Cardiac muscle cell (in vitro differentiated cells and primary cell): ENCODE data around the gene MYOZ1. TPM values are rescaled to one million over a fixed set of nuclear protein-coding genes. Genes with fewer than 3 reads are reported as not detected.

Experiments
- DNase-seq, 2 donors: peaks; one replicate each; pipeline versions ENCODE4 v3.0.0 to v3.0.0-alpha.2; 2010 to 2017; ENCODE audit warnings: low read depth in 1 of 2, low spot score in 1 of 2
- H3K27ac ChIP-seq: fragments of 200-600 bp; sonication (generic); 2 replicates; pipeline ENCODE4 v1.5.1; 2016
- H3K27me3 ChIP-seq: fragments of 200-600 bp; sonication (generic); 2 replicates; pipeline ENCODE4 v1.6.0; 2016; ENCODE audit warnings: control low read depth
- H3K36me3 ChIP-seq: fragments of 200-600 bp; sonication (generic); 2 replicates; pipeline ENCODE4 v1.5.1; 2016; ENCODE audit warnings: control low read depth
- H3K4me1 ChIP-seq: fragments of 200-600 bp; sonication (generic); 2 replicates; pipeline ENCODE4 v1.8.1; 2017; ENCODE audit warnings: low read depth, mild to moderate bottlenecking, mixed run types
- H3K4me3 ChIP-seq: fragments of 200-600 bp; sonication (generic); 2 replicates; pipeline ENCODE4 v1.5.1; 2016; ENCODE audit warnings: mild to moderate bottlenecking
- H3K9me3 ChIP-seq: fragments of 200-600 bp; sonication (generic); 2 replicates; pipeline ENCODE4 v1.5.1; 2017; ENCODE audit warnings: low read depth, mild to moderate bottlenecking, control low read depth
- CTCF ChIP-seq: IDR thresholded peaks from 2 replicates; pipeline ENCODE4 v1.5.1; 2012; ENCODE audit warnings: low read depth, mild to moderate bottlenecking, low read length
- polyA plus RNA-seq: library from polyadenylated mRNA; unstranded; fragments of >200 nt; fragmentation: Nextera tagmentation; extraction: Ambion mirVana; gene quantifications from 2 replicates; pipeline ENCODE4 v1.2.1, GENCODE V29; 2016
- total RNA-seq: library from RNA; depleted of rRNA; stranded (reverse); fragments of >200 nt; gene quantifications from 2 replicates; pipeline ENCODE4 v1.2.3, GENCODE V29; 2016

The MYOZ1 gene
- total and polyA plus RNA-seq, 2 experiments from 2014 or later, result 13.6 to 17.0 TPM

- Histone ChIP-seq H3K4me1 (peaks cover 53% of the 10 kb centered on the region), H3K4me3 (no peak overlapping the region), H3K9me3 (no peaks in the 10 kb centered on the region), H3K36me3 (no peaks in the 10 kb centered on the region), H3K27me3 (no peaks in the 10 kb centered on the region), H3K27ac (peak overlapping the region; percentile 100)
- DNase-seq, result no peak
- no peak for TF ChIP-seq CTCF
Observed at GRCh38 chr10:73645251-73645650, 4.0 kb upstream of the MYOZ1 start.

GRCh38 chr10:73644767-73645166 lies 3.5 kb upstream of the MYOZ1 start:
- no peak for TF ChIP-seq CTCF
- no peak overlapping the region for H3K4me3 ChIP-seq
- H3K27ac ChIP-seq, result peak overlapping the region; percentile 100
- no peaks in the 10 kb centered on the region for H3K27me3 ChIP-seq
- DNase-seq, result no peak
- H3K36me3 ChIP-seq, result no peaks in the 10 kb centered on the region
- H3K9me3 ChIP-seq, result no peaks in the 10 kb centered on the region
- peaks cover 49% of the 10 kb centered on the region for H3K4me1 ChIP-seq

GRCh38 chr10:73644015-73644743 lies 2.9 kb upstream of the MYOZ1 start:
- peak; percentile 80 to 83 for DNase-seq

GRCh38 chr10:73643362-73643761 lies 2.1 kb upstream of the MYOZ1 start:
- DNase-seq, result no peak
- H3K36me3 ChIP-seq, result no peaks in the 10 kb centered on the region
- no peak for TF ChIP-seq CTCF
- H3K27me3 ChIP-seq, result no peaks in the 10 kb centered on the region
- H3K4me3 ChIP-seq, result no peak overlapping the region
- H3K9me3 ChIP-seq, result no peaks in the 10 kb centered on the region
- H3K27ac ChIP-seq, result no peak overlapping the region
- peaks cover 38% of the 10 kb centered on the region for H3K4me1 ChIP-seq

More at GRCh38 chr10:73644015-73644743, 2.9 kb upstream of the MYOZ1 start:
- H3K27ac ChIP-seq, result peak overlapping the region; percentile 100
- H3K4me1 ChIP-seq, result peaks cover 43% of the 10 kb centered on the region
- H3K36me3 ChIP-seq, result no peaks in the 10 kb centered on the region
- no peaks in the 10 kb centered on the region for H3K27me3 ChIP-seq
- H3K4me3 ChIP-seq, result no peak overlapping the region
- H3K9me3 ChIP-seq, result no peaks in the 10 kb centered on the region
- peak; percentile 78 for TF ChIP-seq CTCF

GRCh38 chr10:73639286-73639685 lies 2.0 kb downstream of the MYOZ1 start:
- no peak overlapping the region for H3K4me3 ChIP-seq
- no peak for DNase-seq
- H3K4me1 ChIP-seq, result peaks cover 21% of the 10 kb centered on the region
- no peak overlapping the region for H3K27ac ChIP-seq
- H3K27me3 ChIP-seq, result no peaks in the 10 kb centered on the region
- H3K36me3 ChIP-seq, result no peaks in the 10 kb centered on the region
- no peaks in the 10 kb centered on the region for H3K9me3 ChIP-seq
- no peak for TF ChIP-seq CTCF
